ENCODE results near the gene DSCAML1. TPM values are rescaled to one million over a fixed set of nuclear protein-coding genes. Genes with fewer than 3 reads are reported as not detected.

DSCAML1 gene
- total RNA-seq, 1 donor from 2014 or later = 4.0 TPM

DNA sequence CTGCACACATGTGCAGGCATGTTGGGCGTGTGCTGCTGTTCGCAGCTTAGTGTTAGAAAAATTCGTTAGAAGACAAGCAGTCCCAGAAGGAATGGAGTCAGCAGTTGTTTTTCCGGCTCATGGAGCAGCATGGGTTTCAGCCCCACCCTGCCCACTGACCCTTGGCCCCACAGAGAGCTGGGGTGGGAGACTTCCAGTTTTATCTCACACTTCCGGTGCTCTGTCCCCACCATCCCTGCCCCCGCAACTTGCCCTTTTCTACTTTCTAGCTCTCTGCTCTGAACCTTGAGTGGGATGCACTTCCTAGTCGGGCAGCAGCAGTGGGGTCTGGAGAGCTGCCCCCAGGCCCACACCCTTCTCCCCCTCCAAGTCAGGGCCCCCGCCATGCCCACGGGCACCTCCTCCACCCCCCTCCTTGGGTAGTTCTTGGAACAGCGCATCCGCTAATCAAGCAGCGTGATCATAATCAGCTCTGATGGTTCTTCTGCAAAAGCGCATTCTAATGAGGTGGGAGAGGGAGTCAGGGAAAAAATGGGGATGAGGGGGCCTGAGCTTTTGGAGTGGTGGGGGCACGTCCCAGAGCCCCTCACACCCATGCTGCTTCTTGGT lies 285.0 kb downstream of the DSCAML1 start:
- no peak overlapping the region for H3K4me3 ChIP-seq (ENCODE audit: low read depth, low read length)
- TF ChIP-seq, protein P1, sequence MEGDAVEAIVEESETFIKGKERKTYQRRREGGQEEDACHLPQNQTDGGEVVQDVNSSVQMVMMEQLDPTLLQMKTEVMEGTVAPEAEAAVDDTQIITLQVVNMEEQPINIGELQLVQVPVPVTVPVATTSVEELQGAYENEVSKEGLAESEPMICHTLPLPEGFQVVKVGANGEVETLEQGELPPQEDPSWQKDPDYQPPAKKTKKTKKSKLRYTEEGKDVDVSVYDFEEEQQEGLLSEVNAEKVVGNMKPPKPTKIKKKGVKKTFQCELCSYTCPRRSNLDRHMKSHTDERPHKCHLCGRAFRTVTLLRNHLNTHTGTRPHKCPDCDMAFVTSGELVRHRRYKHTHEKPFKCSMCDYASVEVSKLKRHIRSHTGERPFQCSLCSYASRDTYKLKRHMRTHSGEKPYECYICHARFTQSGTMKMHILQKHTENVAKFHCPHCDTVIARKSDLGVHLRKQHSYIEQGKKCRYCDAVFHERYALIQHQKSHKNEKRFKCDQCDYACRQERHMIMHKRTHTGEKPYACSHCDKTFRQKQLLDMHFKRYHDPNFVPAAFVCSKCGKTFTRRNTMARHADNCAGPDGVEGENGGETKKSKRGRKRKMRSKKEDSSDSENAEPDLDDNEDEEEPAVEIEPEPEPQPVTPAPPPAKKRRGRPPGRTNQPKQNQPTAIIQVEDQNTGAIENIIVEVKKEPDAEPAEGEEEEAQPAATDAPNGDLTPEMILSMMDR (conservative IDR thresholded peaks at IDR 0.05; ENCODE audit: low read depth, low read length) = no peak
- DNase-seq (ENCODE audit: low read depth) = no peak

DNA sequence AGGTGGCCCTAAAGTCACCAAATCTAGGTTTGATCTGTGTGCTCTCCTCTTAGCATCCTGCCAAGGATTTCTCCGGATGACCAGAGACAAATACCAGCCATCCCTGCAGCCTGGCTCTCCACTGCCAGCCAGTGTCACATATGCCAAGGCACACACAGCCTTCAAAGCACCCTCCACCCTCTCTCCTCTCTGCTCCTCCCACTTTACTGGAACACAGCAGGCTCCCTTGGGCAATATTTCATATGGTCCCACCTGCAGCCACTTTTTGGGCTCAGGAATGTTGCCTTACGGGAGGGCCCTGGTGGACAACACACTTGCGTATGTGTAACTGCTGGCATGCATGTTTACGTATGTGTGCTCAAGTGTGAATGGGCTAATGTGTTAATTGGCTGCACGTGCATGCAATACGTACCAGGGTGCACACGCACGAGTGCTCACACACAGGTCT lies 285.5 kb downstream of the DSCAML1 start:
- TF ChIP-seq, protein P1 (conservative IDR thresholded peaks at IDR 0.05; ENCODE audit: low read depth, low read length) = no peak
- DNase-seq (ENCODE audit: low read depth) = no peak
- no peak overlapping the region for H3K4me3 ChIP-seq (ENCODE audit: low read depth, low read length)

DNA sequence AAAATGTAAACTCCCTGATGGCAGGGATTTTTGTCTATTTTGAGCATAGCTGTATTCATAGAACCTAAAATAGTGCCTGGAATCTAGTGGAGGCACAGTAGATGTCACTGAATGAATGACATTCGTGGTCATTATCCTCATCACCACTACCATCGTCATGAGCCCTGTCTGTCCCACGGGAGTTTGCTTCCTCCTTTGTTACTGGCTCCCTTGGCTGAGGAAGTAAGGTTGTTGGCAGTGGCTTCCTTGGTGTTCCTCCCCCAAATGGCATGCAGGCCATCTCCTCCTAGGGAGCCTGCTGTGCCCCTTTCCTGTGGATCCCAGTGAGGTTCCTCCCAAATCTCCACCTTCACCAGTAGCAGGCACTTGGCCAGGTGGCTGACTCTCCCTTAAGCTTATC lies 286.4 kb downstream of the DSCAML1 start:
- TF ChIP-seq, protein P1 (conservative IDR thresholded peaks at IDR 0.05; ENCODE audit: low read depth, low read length) = no peak
- H3K4me3 ChIP-seq (ENCODE audit: low read depth, low read length) = no peak overlapping the region
- no peak for DNase-seq (ENCODE audit: low read depth)

DNA sequence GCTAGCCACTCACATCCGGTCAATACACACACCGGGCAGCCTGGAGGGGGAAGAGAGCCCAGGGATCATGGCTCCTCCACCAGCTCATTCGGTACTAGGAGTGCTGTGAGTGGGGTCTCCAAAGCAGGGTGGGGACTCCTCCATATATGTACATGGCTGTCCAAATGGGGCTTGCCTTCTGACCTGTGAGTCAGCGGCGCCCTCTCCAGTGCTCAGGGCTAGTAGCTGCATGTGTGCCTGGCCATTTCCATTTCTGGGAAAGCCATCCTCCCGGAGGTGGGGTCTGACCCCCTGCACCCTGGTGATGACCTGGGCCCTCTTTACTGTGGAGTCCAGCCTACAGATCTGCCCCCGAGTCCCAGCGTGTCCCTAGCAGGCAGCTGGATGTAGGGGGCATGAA lies 287.5 kb downstream of the DSCAML1 start:
- H3K4me3 ChIP-seq (ENCODE audit: low read depth, low read length) = no peak overlapping the region
- TF ChIP-seq, protein P1 (conservative IDR thresholded peaks at IDR 0.05; ENCODE audit: low read depth, low read length) = no peak
- DNase-seq (ENCODE audit: low read depth) = no peak

DNA sequence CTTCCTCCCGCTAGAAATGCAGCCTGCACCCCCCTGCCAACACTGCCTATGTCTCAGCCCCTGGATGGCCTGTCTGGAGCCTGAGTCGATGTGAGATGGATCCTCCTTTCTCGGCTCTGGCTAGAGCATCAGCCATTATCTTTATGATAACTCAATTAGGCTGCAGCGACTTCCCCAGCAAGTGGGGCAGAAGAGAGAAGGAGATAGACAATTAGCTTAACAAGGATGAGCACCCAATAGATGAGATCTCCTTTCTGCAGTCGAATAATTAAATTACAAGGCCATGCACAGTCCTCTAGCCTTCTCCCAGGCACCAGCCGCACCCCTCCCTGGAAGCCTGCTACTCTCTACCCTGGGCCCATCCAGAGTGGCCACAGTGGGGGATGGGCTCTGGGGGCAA lies 290.0 kb downstream of the DSCAML1 start:
- TF ChIP-seq, protein P1 (conservative IDR thresholded peaks at IDR 0.05; ENCODE audit: low read depth, low read length) = no peak
- DNase-seq (ENCODE audit: low read depth) = no peak
- no peak overlapping the region for H3K4me3 ChIP-seq (ENCODE audit: low read depth, low read length)

DNA sequence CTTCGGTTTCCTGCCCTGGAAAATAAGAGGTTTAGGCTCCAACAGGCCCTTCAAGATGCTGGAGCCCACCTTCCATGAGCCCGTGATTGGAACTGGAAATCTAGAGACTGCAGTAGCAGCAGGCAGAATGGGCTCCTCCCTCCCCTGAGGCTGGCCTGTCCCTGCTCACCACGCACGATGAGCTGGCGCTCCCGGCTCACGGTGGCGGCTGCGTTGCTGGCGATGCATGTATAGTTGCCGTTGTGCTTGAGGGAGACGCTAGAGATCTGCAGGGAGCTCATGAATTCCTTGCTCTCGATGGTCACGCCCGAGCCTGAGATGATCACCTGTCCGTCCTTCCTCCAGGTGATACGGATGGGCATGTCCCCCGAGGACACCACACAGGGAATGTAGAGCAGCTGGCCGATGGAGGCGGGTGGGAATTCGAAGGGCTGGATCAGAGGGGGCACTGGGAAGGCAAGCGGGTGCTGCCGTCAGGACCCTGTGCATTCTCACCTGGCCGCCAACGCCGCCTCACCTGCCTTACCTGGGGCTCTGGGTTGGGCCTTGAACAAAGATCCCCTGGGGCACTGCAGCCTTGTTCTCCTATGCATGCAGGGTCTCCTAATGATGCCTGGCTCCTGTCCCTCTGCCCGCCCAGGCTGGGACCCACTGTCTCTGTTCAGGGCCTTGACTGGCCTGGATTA lies 291.6 kb downstream of the DSCAML1 start:
- no peak overlapping the region for H3K4me3 ChIP-seq (ENCODE audit: low read depth, low read length)
- no peak for DNase-seq (ENCODE audit: low read depth)
- TF ChIP-seq, protein P1 (conservative IDR thresholded peaks at IDR 0.05; ENCODE audit: low read depth, low read length) = no peak

DNA sequence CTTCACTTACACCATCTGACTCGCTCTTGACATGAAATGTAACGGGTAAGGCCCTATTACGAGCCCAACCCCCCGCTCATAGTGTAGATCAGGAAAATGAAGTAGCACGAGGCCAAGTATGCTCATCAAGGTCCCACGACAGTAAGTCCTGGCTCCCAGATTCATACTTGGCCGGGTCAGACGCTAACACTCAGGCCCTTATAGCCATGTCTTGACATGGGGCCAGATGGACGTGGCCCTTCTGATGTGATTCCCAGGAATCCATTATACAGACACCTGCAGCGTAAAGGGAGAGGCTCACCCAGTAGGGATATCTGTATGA lies 294.3 kb downstream of the DSCAML1 start:
- H3K4me3 ChIP-seq (ENCODE audit: low read depth, low read length) = no peak overlapping the region
- TF ChIP-seq, protein P1 (conservative IDR thresholded peaks at IDR 0.05; ENCODE audit: low read depth, low read length) = no peak
- DNase-seq (ENCODE audit: low read depth) = no peak
